CD4-positive, alpha-beta T cell treated with Interferon alpha-2 for 1 hour (primary cell): ENCODE measurements around the gene GALP.
"Not testable (repeated sequence)": the region's sequence is repeated elsewhere in the genome, so short reads cannot be mapped to it uniquely, and the experiment has no call there.

Source experiments
- DNase-seq, 2 donors: peaks; one replicate each; pipeline ENCODE4 v3.0.0-alpha.2; 2020 to 2022

Gene GALP

GRCh38 chr19:56175861-56176307 is at the start of gene GALP:
Gene GALP (plus strand): TSS chr19:56176008. CDS start chr19:56177109, 1,101 bp downstream.
- not testable (repeated sequence) for DNase-seq

DNA sequence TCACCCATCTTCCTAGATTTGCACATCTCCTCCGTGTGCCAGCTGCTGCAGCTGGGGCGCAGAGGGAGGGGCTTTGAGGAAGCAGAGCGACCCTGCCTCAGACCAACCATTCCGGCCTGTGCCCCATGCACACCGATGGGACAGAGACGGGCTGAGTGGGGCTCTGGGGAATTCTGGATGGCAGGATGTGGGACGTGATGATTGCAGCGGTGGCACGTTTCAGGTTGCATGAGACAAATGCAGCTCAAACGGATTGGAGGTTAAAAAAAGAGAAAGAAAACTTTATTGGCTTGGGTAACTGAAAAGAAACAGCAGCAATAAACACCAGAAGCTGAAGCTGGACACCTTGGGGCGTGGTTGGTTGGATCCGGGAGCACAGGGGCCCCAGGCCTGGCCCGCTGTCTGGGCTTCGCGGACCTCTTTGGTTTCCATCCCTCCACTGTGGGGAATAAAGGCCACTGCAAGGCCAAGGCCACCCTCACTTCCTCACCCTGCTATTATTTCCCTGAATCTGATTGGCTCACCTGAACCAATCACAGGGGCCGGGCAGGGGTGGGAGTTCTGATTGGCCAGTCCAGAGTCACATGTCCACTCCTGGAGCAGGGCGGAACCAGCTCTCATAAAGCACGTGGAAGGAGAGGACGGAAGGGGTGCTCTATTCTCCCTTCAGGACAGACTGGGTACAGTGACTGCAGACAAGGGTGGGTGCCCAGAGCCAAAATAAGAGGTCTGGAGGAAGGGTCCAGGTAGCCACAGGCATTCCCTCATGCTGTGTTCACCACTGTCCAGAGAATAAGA is 48.6 kb upstream of the GALP start:
- DNase-seq, result no peak

- no peak for DNase-seq
Measured at GRCh38 chr19:56130006-56130405, 45.8 kb upstream of the GALP start.

GRCh38 chr19:56131651-56132050 is 44.2 kb upstream of the GALP start:
- no peak for DNase-seq

GRCh38 chr19:56132316-56132822 is 43.4 kb upstream of the GALP start:
- DNase-seq, result no peak

DNA sequence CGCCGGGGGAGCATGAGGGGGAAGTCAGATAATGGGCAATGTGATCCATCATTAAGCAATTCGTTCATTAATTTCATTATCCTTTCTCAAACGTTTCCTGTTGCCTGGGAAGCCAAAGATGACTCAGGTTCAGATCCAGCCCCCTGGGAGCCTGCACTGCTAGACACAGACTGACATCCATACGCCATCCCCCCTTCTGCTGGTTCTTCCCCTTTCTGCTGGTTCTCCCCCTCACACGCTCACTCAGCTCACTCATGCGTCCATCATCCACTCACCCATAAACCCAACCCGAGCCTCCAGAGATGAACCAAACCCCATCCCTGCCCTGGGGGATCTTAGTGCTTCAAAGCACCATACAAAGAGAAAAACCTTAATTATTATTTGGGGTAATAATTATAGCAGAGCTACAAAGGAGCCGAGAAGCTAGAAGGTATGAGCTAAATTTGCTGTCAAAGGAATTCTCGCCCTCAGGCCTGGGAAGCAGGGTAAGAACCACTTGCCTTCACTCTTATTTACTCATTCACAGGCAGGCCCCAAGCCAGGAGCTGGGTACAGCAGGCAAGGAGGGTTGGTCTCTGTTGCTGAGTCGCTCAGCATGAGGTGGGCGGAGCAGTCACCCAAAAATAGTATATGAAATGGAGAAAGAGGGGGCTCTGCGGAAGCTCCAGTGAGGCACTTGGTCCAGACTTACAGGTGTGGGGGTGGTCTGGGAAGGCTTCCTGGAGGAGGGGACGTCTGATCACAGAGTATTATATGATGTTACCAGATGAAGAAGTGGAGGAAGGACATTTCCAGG is 41.8 kb upstream of the GALP start:
- peak in 1 of 2 donors; percentile 29 for DNase-seq

- no peak for DNase-seq
Measured at GRCh38 chr19:56134654-56134921, 41.2 kb upstream of the GALP start.

DNA sequence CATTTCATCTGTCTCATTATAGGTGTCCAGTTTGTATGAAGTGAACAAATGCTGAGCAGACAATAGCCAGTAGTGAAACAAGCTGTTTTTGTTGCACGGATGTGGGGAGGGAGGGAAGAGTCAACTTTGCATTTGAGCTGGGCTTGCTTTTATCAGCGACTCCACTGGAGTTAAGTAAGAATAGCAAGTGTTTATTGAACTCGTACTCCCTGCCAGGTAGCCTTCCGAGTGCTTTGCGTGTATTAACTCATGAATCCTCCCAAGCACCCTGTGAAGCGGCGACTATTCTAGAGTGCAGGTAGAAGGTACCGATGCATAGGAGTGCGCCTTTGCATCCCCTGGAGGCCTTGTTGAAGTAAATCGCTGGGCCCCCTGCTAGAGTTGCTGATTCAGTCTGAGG is 39.4 kb upstream of the GALP start:
- DNase-seq, result no peak

- DNase-seq, result no peak
Measured at GRCh38 chr19:56137405-56137804, 38.4 kb upstream of the GALP start.

DNA sequence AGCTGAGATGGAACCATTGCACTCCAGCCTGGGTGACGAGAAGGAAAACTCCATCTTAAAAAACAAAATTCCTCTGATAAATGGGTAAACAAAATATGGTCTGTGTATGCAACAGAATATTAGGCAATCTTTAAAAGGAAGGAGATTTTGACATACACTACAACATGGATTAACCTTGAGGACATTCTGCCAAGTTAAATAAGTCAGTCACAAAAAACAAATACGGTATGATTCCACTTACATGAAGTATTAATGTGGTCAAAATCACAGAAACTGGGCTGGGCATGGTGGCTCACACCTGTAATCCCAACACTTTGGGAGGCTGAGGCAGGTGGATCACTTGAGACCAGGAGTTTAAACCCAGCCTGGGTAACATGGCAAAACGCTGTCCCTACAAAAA is 37.7 kb upstream of the GALP start:
- DNase-seq, result no peak

DNA sequence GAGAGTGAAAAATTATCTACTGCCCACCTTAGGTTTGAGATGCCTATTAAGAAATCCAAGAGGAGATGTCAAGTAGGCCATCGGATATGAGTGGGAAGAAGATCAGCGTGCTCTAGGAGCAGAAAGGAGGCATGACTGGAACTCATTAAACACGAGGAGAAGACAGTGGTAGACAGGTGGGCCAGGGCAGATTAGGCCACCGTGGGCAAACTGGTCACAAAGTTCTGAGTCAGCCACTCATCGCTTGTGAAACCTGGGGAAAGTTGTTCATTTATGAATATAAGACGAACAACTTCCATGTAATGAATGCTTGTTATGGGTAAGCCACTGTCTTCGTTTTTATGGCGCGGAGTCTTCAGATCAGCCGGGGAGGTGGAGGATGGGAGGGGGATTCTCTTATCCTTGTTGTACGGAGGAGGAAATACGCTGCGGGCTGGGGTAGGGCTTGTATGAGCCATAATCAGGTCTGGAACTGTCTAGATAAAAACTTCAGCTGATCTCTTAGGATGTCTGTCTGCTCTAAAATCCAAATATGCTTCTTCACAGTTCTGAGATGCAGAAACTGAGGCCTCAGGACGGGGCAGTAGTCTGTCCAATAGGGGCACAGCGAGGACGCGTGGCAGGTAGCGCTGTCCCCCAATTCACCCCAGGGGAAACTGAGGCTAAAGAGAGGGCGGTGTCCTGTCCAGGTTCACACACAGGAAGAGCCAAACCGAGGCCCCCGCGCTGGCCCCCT is 35.8 kb upstream of the GALP start:
- no peak for DNase-seq

- DNase-seq, result peak; percentile 100
Measured at GRCh38 chr19:56140583-56141416, 35.0 kb upstream of the GALP start, which contains the start of gene ZNF444. Gene ZNF444 (plus strand): TSS chr19:56141287. CDS start chr19:56146912, 5,625 bp downstream.

GRCh38 chr19:56141417-56141993 is 34.3 kb upstream of the GALP start:
- peak in 1 of 2 donors; percentile 44 for DNase-seq

DNA sequence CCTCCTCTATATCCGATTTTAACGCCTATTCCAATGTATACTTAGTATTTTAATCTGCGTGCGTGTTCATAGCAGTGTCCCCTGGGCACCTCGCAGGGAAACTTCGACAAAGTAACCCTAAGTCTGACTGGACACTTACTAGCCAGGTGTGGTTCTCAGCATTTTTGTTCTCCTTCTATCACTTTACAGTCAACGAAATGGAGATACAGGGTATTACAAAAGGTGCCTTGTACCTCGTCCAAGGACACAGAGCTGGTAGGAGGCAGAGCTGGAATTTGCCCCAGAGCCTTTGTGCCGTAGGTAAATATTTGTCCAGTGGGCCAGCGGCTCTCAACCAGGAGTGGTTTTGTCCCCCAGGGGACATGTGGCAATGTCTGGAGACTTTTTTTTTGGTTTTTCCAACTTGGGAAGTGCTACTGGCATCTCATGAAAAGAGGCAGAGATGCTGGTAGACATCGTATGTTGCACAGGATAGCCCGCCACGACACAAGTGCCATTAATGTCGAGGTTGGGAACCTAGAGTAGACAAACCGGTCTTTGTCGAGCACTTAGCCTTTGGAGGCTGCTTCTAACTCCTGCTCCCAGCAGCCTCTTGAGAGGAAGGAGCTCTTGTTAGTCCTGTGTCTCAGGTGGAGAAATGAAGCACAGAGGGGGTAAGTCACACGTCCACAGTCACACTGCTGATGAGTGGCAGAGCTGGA is 33.6 kb upstream of the GALP start:
- no peak for DNase-seq

- no peak for DNase-seq
Measured at GRCh38 chr19:56142897-56143434, 32.8 kb upstream of the GALP start.

- no peak for DNase-seq
Measured at GRCh38 chr19:56144376-56144775, 31.4 kb upstream of the GALP start.

GRCh38 chr19:56144831-56145230 is 31.0 kb upstream of the GALP start:
- DNase-seq, result no peak

DNA sequence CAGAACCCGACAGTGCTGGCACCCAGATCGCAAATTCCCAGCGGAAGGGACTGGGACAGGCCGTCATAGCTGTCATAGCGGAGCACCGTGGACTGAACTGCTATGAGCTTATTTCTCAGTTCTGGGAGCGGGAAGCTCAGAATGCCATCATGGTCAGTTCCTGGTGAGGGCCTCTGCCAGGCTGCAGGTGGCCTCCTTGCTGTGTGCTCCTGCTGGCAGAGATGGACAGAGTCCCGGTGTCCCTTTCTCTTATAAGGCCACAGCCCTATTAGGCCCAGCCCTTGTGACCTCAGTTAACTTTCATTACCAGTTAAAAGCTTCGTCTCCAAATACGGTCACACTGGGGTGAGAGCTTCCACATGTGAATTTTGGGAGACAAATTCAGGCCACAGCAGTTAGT is 30.1 kb upstream of the GALP start:
- no peak for DNase-seq

DNA sequence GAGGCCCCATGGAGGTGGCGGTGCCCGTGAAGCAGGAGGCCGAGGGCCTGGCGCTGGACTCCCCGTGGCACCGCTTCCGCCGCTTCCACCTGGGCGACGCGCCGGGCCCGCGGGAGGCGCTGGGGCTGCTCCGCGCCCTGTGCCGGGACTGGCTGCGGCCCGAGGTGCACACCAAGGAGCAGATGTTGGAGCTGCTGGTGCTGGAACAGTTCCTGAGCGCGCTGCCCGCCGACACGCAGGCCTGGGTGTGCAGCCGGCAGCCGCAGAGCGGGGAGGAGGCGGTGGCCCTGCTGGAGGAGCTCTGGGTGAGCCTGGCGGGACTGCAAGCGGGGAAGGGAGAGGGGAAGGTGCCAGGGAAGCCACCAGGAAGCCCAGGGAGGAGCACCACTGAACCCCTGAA is 28.9 kb upstream of the GALP start:
- no peak for DNase-seq

- DNase-seq, result no peak
Measured at GRCh38 chr19:56147307-56147706, 28.5 kb upstream of the GALP start.

DNA sequence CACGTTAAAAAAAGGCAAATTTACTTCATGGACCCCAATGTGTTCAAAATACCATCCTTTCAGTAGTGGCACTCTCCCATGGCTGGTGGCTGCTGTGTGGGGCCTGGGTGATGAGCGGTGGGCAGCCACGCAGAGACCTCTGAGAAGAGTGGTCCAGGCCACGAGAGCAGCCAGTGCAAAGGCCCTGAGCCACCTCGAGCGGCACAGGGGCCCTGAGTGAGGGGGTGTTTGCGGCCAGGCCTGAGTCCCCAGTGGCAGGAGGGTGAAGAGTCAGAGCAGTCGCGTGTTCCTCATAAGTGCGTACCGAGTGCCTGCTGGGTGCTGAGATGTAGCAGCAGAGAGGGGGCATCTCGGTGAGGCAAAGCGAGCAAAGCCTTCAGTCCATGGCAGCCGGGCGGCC is 27.7 kb upstream of the GALP start:
- no peak for DNase-seq
